ENCODE results near the gene PDS5B.
"Not testable (repeated sequence)": the region's sequence is repeated elsewhere in the genome, so short reads cannot be mapped to it uniquely, and the experiment has no call there.

Gene PDS5B, protein sequence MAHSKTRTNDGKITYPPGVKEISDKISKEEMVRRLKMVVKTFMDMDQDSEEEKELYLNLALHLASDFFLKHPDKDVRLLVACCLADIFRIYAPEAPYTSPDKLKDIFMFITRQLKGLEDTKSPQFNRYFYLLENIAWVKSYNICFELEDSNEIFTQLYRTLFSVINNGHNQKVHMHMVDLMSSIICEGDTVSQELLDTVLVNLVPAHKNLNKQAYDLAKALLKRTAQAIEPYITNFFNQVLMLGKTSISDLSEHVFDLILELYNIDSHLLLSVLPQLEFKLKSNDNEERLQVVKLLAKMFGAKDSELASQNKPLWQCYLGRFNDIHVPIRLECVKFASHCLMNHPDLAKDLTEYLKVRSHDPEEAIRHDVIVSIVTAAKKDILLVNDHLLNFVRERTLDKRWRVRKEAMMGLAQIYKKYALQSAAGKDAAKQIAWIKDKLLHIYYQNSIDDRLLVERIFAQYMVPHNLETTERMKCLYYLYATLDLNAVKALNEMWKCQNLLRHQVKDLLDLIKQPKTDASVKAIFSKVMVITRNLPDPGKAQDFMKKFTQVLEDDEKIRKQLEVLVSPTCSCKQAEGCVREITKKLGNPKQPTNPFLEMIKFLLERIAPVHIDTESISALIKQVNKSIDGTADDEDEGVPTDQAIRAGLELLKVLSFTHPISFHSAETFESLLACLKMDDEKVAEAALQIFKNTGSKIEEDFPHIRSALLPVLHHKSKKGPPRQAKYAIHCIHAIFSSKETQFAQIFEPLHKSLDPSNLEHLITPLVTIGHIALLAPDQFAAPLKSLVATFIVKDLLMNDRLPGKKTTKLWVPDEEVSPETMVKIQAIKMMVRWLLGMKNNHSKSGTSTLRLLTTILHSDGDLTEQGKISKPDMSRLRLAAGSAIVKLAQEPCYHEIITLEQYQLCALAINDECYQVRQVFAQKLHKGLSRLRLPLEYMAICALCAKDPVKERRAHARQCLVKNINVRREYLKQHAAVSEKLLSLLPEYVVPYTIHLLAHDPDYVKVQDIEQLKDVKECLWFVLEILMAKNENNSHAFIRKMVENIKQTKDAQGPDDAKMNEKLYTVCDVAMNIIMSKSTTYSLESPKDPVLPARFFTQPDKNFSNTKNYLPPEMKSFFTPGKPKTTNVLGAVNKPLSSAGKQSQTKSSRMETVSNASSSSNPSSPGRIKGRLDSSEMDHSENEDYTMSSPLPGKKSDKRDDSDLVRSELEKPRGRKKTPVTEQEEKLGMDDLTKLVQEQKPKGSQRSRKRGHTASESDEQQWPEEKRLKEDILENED (N-terminal part only)

GRCh38 chr13:32586080-32586900 is at the start of gene PDS5B:
TSS of gene PDS5B (plus strand) at chr13:32586452. CDS start at chr13:32648773, 62,321 bp downstream.
- Mint-ChIP-seq H3K9me3 (ENCODE audit: low read depth) (no peaks in the 10 kb centered on the region), H3K4me1 (ENCODE audit: low read depth) (peaks cover 43% of the 10 kb centered on the region), H3K27me3 (no peaks in the 10 kb centered on the region), H3K4me3 (peak within 1 kb of the TSS; percentile 97), H3K36me3 (no peaks in the 10 kb centered on the region), H3K27ac (peak within 1 kb of the TSS; percentile 91)

DNA sequence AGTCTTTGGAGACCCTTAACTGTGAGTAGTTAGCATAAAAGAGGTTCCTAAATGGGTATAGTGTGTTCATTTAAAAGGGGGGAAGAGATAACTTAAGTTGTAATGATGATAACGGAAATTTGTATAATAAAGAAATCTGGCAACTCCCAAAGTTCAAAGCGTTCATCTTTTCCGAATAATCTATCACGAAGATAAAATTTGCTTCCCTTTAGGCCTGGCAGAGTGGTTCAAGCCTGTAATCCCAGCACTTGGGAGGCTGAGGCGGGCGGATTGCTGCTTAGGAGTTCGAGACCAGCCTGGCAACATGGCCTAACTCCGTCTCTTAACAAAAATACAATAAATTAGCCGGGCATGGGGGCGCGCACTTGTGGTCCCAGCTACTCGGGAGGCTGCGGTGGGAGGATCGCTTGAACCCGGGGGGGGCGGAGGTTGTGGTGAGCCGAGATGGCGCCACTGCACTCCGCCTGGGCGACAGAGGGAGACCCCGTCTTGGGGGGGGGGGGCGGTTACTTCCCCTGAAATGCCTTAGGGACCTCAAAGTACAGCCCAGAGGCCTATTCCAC is 48.6 kb upstream of the PDS5B start:
- Mint-ChIP-seq H3K4me3 (peak overlapping the region; percentile 98), H3K27ac (peak overlapping the region; percentile 99), H3K9me3 (ENCODE audit: low read depth) (no peaks in the 10 kb centered on the region), H3K27me3 (peaks cover 2% of the 10 kb centered on the region), H3K4me1 (ENCODE audit: low read depth) (peaks cover 51% of the 10 kb centered on the region), H3K36me3 (peaks cover 18% of the 10 kb centered on the region)

DNA sequence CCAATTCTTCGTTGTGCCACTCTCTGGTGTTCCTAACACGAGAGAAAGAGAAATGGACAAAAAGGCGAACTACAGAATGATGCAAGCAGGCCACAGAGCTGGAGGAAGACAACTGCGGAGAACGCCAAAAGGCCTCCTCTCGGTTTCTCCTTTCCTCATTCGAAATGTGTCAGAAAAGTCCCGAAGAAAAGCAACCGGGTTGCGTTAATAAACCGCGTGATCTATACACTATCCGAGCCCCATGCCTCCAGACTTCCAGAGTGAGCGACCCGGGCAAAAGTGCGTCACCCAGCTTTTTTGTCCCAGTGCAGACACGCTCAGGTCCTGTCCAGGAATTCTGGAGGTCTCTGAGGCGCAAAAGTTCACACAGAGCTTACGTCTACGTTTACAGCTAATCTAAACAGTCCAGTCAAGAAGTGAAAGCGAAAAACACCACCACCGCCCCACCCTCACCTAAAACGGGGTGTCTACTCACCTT is 48.1 kb upstream of the PDS5B start:
- H3K27me3 Mint-ChIP-seq: peaks cover 2% of the 10 kb centered on the region
- peak overlapping the region; percentile 99 for H3K27ac Mint-ChIP-seq
- peaks cover 18% of the 10 kb centered on the region for H3K36me3 Mint-ChIP-seq
- no peaks in the 10 kb centered on the region for H3K9me3 Mint-ChIP-seq (ENCODE audit: low read depth)
- peak overlapping the region; percentile 98 for H3K4me3 Mint-ChIP-seq
- peaks cover 47% of the 10 kb centered on the region for H3K4me1 Mint-ChIP-seq (ENCODE audit: low read depth)

DNA sequence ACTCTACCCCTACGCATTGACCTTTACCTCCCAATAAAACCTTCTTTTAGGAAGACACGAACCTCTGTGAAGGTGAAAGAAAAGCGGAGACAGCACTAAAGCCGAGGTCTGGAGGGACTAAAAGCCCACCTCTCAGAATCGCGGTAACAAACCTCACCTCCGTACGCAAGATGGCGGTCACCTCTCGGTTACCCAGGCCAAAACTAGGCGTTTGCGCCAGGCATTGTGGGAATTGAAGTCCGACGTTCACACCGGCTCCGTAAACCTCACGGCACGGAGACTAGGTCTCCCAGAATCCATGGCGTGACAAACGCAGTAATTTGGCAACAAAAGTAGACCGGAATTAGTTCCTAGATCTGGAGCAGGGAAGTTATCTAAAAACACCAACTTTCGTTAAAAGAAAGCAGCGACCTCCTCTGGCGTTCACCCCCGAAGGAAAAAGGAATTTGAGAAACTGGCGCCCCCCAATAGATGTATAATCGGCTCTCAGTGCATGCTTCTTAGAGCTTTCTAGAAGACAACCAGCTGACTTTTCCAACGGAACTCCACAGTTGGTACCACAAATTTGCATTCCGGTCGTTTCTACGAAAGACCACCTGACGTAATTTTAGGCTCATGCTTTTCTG is 47.5 kb upstream of the PDS5B start, which contains the start of gene N4BP2L2:
N4BP2L2 (minus strand) TSS at position 175 of the 626 bp plus-strand sequence. CDS start 1,768 bp downstream, outside the sequence.
- Mint-ChIP-seq H3K27me3 (peaks cover 2% of the 10 kb centered on the region), H3K36me3 (peaks cover 18% of the 10 kb centered on the region), H3K27ac (peak within 1 kb of the TSS; percentile 99), H3K4me3 (peak within 1 kb of the TSS; percentile 98), H3K4me1 (ENCODE audit: low read depth) (peaks cover 41% of the 10 kb centered on the region), H3K9me3 (ENCODE audit: low read depth) (no peaks in the 10 kb centered on the region)

DNA sequence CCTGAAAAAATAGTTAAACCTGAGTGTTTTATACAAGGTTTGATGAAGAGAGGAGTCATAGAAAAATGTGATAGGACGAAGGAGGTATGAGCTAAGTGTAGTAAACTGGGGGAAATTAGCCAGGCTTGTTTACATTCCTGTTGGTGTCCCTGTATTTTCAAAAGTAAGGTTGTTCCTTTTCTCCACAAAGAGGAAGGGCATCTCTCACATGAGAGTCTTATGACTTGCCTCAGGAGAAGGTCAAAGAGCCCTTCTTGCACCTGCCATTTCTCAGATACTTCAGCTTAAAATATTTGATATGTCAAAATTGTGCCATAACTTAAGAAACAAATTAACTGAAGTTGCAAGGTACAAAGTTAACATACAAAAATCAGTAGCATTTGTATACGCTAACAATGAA is 44.0 kb upstream of the PDS5B start:
- H3K27ac Mint-ChIP-seq: no peak overlapping the region
- H3K4me3 Mint-ChIP-seq: no peak overlapping the region
- no peaks in the 10 kb centered on the region for H3K9me3 Mint-ChIP-seq (ENCODE audit: low read depth)
- H3K36me3 Mint-ChIP-seq: peaks cover 4% of the 10 kb centered on the region
- peaks cover 11% of the 10 kb centered on the region for H3K4me1 Mint-ChIP-seq (ENCODE audit: low read depth)
- peaks cover 4% of the 10 kb centered on the region for H3K27me3 Mint-ChIP-seq

GRCh38 chr13:32545083-32545482 is 41.2 kb upstream of the PDS5B start:
- no peaks in the 10 kb centered on the region for H3K4me1 Mint-ChIP-seq (ENCODE audit: low read depth)
- no peaks in the 10 kb centered on the region for H3K9me3 Mint-ChIP-seq (ENCODE audit: low read depth)
- H3K4me3 Mint-ChIP-seq: no peak overlapping the region
- no peak overlapping the region for H3K27ac Mint-ChIP-seq
- peaks cover 4% of the 10 kb centered on the region for H3K27me3 Mint-ChIP-seq
- H3K36me3 Mint-ChIP-seq: peaks cover 2% of the 10 kb centered on the region

DNA sequence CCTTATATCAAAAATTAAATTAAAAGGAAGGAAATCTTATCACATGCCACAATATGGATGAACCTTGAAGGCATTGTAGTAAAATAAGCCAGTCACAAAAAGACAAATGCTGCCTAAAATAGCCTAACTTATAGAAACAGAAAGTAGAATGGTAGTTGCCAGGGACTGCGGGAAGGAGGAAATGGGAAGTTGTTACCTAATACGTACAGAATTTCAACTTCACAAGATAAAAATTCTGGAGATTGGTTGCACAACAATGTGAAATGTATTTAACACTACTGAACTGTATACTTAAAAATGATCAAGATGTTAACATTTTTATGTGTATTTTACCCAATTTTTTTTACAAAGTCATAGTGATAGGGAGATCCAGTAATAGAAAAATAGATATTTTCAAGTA is 37.4 kb upstream of the PDS5B start:
- Mint-ChIP-seq H3K9me3 (ENCODE audit: low read depth) (no peaks in the 10 kb centered on the region), H3K27me3 (peaks cover 2% of the 10 kb centered on the region)

DNA sequence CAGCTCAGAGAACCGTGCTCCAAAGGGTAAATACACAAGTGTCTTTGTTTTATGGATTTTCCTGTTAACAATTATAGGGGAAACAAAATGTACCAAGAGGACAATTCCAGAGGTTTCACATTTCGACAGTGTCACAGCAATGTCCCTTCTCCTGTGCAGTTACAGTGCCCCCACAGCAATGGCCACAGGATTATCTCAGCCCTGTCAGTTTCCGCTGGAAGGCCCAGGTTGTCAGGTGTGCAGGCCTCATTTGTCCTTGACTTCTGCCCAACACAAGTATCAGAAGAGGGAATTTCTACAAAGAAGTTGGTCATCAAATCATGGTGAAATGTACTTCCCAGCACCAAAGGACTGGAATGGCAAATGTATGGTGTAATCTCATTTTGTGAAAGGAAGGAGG is 36.5 kb upstream of the PDS5B start:
- Mint-ChIP-seq H3K4me3 (no peak overlapping the region), H3K4me1 (ENCODE audit: low read depth) (no peaks in the 10 kb centered on the region), H3K9me3 (ENCODE audit: low read depth) (no peaks in the 10 kb centered on the region), H3K36me3 (no peaks in the 10 kb centered on the region), H3K27me3 (peaks cover 4% of the 10 kb centered on the region), H3K27ac (no peak overlapping the region)

More for the DNA sequence above, 37.4 kb upstream of the PDS5B start:
- H3K4me3 Mint-ChIP-seq: no peak overlapping the region
- H3K27ac Mint-ChIP-seq: no peak overlapping the region
- H3K36me3 Mint-ChIP-seq: peaks cover 2% of the 10 kb centered on the region
- no peaks in the 10 kb centered on the region for H3K4me1 Mint-ChIP-seq (ENCODE audit: low read depth)

GRCh38 chr13:32553720-32554119 is 32.5 kb upstream of the PDS5B start:
- Mint-ChIP-seq H3K36me3 (peaks cover 3% of the 10 kb centered on the region), H3K27ac (no peak overlapping the region), H3K9me3 (ENCODE audit: low read depth) (no peaks in the 10 kb centered on the region), H3K27me3 (peaks cover 1% of the 10 kb centered on the region), H3K4me1 (ENCODE audit: low read depth) (no peaks in the 10 kb centered on the region), H3K4me3 (no peak overlapping the region)

DNA sequence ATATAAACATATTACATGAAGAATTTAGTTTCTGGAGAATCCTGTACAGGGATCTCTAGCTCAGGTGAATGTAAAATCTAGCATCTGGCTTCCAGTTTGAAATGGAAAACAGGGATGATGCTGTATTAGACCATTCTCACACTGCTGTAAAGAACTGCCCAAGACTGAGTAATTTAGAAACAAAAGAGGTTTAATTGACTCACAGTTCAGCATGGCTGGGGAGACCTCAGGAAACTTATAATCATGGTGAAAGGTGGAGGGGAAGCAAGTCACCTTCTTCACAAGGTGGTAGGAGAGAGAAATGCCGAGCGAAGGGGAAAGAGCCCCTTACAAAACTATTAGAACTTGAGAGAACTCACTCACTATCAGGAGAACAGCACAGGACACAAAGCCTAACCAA is 30.6 kb upstream of the PDS5B start:
- peaks cover 4% of the 10 kb centered on the region for H3K36me3 Mint-ChIP-seq
- H3K4me3 Mint-ChIP-seq: no peak overlapping the region
- no peaks in the 10 kb centered on the region for H3K4me1 Mint-ChIP-seq (ENCODE audit: low read depth)
- peaks cover 2% of the 10 kb centered on the region for H3K9me3 Mint-ChIP-seq (ENCODE audit: low read depth)
- no peak overlapping the region for H3K27ac Mint-ChIP-seq
- peaks cover 1% of the 10 kb centered on the region for H3K27me3 Mint-ChIP-seq

DNA sequence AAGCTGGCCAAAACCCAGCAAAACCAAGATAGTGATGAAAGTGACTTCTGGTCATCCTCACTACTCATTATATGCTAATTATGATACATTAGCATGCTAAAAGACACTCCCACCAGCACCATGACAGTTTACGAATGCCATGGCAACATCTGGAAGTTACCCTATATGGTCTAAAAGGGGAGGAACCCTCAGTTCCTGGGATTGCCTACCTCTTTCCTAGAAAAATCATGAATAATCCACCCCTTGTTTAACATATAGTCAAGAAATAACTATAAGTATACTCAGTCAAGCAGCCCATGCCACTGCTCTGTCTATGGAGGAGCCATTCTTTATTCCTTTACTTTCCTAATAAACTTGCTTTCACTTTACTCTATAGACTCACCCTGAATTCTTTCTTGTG is 25.4 kb upstream of the PDS5B start:
- H3K27ac Mint-ChIP-seq; H3K4me1 Mint-ChIP-seq (ENCODE audit: low read depth); H3K4me3 Mint-ChIP-seq; H3K27me3 Mint-ChIP-seq: not testable (repeated sequence)
- peaks cover 15% of the 10 kb centered on the region for H3K9me3 Mint-ChIP-seq (ENCODE audit: low read depth)
- H3K36me3 Mint-ChIP-seq: peaks cover 12% of the 10 kb centered on the region

DNA sequence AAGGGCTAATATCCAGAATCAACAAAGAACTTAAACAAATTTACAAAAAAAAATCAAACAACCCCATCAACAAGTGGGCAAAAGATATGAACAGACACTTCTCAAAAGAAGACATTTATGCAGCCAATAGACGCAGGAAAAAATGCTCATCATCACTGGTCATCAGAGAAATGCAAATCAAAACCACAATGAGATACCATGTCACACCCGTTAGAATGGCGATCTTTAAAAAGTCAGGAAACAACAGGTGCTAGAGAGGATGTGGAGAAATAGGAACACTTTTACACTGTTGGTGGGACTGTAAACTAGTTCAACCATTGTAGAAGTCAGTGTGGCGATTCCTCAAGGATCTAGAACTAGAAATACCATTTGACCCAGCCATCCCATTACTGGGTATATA is 10.6 kb upstream of the PDS5B start:
- not testable (repeated sequence) for H3K27ac Mint-ChIP-seq; H3K4me3 Mint-ChIP-seq; H3K9me3 Mint-ChIP-seq (ENCODE audit: low read depth); H3K27me3 Mint-ChIP-seq; H3K36me3 Mint-ChIP-seq; H3K4me1 Mint-ChIP-seq (ENCODE audit: low read depth)

- Mint-ChIP-seq H3K27me3 (no peaks in the 10 kb centered on the region), H3K36me3 (peaks cover 5% of the 10 kb centered on the region), H3K4me1 (ENCODE audit: low read depth) (no peaks in the 10 kb centered on the region), H3K27ac (no peak overlapping the region), H3K4me3 (no peak overlapping the region), H3K9me3 (ENCODE audit: low read depth) (peaks cover 8% of the 10 kb centered on the region)
Observed at GRCh38 chr13:32577032-32577431, 9.2 kb upstream of the PDS5B start.
